PFSK-1 (cell line): ENCODE results near the gene PKN1.

ENCODE experiments used
- FOXP2 ChIP-seq: optimal IDR thresholded peaks from 2 replicates; pipeline ENCODE3; 2011; ENCODE audit warnings: borderline replicate concordance, control low read depth, inconsistent platforms; ENCODE audit not compliant: insufficient read depth; ENCODE audit errors: extremely low read length, extremely low read depth
- POLR2AphosphoS5 ChIP-seq: IDR thresholded peaks from 2 replicates; pipeline ENCODE4 v1.6.1; 2012; ENCODE audit warnings: low read depth, mild to moderate bottlenecking, control low read depth, low read length, moderate library complexity
- SIN3A ChIP-seq: IDR thresholded peaks from 2 replicates; pipeline ENCODE4 v1.6.1; 2012; ENCODE audit warnings: mild to moderate bottlenecking, low read length, moderate library complexity, borderline replicate concordance; ENCODE audit not compliant: insufficient read depth
- TAF1 ChIP-seq: IDR thresholded peaks from 2 replicates; pipeline ENCODE4 v1.6.1; 2012; ENCODE audit warnings: low read length, control low read depth, borderline replicate concordance; ENCODE audit not compliant: insufficient read depth
- TF ChIP-seq, protein P1 (sequence below), 2 experiments: IDR thresholded peaks; 2 replicates each; pipeline versions ENCODE4 v1.6.1 to v1.8.0; 2011 to 2012; ENCODE audit warnings: low read depth in 2 of 2, low read length in 2 of 2, control low read depth in 1 of 2, inconsistent platforms in 1 of 2, mild to moderate bottlenecking in 1 of 2, moderate library complexity in 1 of 2; ENCODE audit not compliant: insufficient read depth in 1 of 2

- TF ChIP-seq, protein P1, sequence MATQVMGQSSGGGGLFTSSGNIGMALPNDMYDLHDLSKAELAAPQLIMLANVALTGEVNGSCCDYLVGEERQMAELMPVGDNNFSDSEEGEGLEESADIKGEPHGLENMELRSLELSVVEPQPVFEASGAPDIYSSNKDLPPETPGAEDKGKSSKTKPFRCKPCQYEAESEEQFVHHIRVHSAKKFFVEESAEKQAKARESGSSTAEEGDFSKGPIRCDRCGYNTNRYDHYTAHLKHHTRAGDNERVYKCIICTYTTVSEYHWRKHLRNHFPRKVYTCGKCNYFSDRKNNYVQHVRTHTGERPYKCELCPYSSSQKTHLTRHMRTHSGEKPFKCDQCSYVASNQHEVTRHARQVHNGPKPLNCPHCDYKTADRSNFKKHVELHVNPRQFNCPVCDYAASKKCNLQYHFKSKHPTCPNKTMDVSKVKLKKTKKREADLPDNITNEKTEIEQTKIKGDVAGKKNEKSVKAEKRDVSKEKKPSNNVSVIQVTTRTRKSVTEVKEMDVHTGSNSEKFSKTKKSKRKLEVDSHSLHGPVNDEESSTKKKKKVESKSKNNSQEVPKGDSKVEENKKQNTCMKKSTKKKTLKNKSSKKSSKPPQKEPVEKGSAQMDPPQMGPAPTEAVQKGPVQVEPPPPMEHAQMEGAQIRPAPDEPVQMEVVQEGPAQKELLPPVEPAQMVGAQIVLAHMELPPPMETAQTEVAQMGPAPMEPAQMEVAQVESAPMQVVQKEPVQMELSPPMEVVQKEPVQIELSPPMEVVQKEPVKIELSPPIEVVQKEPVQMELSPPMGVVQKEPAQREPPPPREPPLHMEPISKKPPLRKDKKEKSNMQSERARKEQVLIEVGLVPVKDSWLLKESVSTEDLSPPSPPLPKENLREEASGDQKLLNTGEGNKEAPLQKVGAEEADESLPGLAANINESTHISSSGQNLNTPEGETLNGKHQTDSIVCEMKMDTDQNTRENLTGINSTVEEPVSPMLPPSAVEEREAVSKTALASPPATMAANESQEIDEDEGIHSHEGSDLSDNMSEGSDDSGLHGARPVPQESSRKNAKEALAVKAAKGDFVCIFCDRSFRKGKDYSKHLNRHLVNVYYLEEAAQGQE (IDR thresholded peaks at IDR 0.05; ENCODE audit: insufficient read depth in 1 of 2, low read depth in 2 of 2, low read length in 2 of 2): no peak
- TF ChIP-seq POLR2AphosphoS5 (no peak), TAF1 (no peak), SIN3A (no peak), FOXP2 (no peak)
Measured at GRCh38 chr19:14520543-14520942, 87.4 kb downstream of the PKN1 start.
